Stimulated activated CD8-positive, alpha-beta memory T cell treated with anti-CD3 and anti-CD28 coated beads, Interleukin-15, amount 100 ng/mL, for 24 hours (primary cell): ENCODE measurements around the gene HACD2.

Source experiments
- DNase-seq: peaks from one replicate; pipeline ENCODE4 v3.0.0-alpha.2; 2020; ENCODE audit warnings: low read depth

The HACD2 gene

DNA sequence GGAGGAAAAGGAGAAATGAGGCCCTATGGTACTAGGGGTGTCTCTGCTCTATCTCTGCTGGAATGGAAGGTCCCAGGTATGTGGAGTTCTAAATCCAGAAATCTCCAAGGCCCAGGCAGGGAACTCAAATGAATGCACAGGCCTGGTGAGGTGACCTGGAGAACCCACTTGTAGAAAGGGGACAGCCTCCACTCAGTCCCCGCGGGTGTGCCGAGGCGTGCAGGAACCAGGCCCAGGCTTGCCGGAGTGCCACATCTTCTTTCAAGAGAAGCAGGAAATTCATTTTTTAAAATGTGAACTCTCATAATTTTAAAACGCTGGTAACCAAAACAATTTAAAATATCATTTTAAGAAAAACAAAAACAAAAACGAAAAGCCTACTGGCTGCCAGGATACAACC lies 103.8 kb downstream of the HACD2 start:
- no peak for DNase-seq

DNA sequence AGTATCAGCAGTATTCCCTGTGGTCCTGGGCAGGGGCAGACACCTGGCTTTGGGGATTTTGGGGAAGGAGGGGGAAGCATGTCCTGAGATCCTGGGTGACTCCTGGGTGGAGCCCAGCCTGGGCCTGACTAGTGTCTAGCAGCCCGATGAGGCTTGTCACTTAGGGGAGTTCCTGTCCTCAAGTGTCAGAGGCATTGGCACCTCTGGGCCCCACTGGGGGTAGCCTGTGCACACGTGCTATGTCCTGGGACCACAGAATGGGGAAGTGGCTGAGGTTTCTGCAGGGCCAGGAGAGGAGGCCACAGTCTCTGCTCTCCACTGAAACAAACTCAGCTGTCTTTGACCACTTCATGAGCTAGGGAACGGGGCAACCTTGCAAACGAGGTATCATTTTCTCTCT lies 104.4 kb downstream of the HACD2 start:
- DNase-seq = no peak

GRCh38 chr3:123479891-123480290 lies 105.0 kb downstream of the HACD2 start:
- no peak for DNase-seq

DNA sequence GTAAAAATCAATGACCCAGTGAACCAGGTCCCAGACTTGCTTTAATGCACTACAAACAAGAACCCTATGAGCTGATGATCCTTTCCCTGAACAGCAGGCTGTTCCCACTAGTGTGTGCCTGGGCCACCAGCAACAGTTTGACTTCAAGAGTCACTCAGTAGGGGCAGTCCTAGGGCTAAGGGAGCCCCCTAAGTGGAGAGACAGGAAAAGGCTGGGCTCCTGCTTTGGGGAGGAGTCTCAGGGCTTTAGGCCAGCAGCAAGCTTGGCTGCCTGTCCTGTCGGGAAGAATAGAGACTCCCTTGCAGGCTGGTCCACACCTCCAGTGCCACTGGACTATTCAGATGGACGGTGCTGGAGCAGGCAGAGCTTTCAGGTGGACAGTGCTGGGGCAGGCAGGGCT lies 106.5 kb downstream of the HACD2 start:
- DNase-seq = no peak

DNA sequence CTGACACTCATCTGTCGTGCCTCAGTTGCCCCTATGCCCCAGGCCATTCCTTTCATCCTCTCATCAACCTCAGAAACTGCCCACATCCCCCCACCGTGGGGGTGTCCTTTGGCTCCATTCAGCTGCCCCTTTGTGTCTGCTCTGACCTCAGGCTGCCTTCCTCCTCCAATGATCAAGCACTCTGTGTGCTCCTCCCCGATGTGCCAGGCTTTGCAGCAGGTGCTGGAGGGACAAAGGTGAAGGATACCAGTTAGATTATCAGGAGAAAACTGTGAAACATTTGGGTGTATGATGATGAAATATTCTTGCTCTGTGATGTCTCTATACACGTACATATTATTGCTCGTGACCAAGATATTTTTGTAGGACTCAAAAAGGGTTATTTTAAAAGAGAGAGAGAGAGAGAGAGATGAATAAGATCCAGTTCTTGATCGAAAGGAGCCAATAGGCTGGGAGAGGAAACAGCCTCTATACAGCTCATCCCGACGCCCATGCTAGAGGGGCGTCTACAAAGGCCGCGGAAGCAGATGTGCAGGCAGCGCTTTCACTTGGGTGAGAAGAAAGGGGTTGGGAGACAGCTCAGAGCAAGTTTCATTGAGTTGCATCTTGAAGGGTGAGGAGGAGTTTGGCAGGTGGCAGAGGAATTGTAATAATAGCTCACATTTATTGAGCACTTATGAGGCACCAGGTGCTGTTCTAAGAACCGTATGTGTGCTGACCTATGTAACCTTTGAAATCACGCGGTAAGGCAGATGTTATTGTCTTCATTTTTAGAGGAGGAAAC lies 107.7 kb downstream of the HACD2 start:
- no peak for DNase-seq

- no peak for DNase-seq
These were observed 109.1 kb downstream of the HACD2 start for GRCh38 chr3:123475786-123476185.

GRCh38 chr3:123471106-123471505 lies 113.7 kb downstream of the HACD2 start:
- no peak for DNase-seq

DNA sequence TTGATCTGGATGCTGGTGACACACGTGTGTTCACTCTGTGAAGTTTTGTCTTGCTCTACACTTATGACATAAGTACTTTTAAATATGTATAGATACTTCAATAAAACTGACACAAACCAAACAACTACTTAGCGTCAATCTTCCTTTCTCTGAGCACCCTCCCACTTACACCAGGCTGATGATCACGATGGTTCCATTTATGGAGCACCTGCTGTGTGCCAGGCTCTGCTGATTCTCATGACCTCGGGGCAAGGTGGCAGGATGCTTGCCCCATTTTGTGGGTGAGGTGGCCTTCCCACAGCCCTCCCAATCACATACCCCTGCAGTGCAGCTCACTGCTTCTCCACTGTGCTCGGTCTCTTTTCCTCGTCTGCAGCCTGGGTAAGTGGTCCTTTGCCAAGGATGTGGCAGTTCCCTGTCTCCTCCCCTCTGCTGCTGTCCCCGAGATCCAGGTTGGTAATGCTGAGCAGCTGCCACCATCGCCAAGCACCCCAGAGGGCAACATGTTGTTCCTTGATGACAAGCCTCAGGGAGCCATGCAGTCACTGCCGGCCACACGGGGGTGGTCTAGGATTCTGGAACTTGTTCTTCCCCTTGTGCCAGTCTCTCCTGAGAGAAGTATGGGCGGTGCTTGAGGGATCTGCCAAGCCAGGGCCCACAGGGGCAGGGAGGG lies 115.4 kb downstream of the HACD2 start:
- DNase-seq = no peak

- DNase-seq = no peak
These were observed 117.8 kb downstream of the HACD2 start for GRCh38 chr3:123467046-123467445.

- DNase-seq = no peak
These were observed 120.6 kb downstream of the HACD2 start for GRCh38 chr3:123464211-123464610.

DNA sequence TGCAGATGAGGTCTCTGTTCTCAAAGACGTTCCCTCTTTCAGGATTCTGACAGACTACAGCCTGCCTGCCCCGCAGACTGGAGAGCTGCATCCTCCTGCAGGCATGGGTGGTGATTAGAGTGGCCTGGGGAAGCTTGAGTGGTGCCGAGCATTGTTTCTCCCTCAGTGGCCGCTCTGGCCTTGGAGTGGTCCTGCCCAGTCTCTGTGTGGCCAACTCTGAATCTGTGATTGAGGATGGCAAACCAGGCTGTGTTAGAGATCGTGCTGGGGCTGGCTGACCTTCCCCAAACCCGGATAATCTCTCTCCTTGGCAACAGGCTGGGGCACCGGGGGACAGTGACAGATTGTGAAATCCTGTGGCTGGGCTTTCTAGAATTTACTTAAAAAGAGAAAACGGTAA lies 125.0 kb downstream of the HACD2 start:
- no peak for DNase-seq

- no peak for DNase-seq
These were observed 126.6 kb downstream of the HACD2 start for GRCh38 chr3:123458255-123458654.

GRCh38 chr3:123457841-123458240 lies 127.0 kb downstream of the HACD2 start:
- no peak for DNase-seq

GRCh38 chr3:123453675-123454074 lies 131.2 kb downstream of the HACD2 start:
- no peak for DNase-seq

GRCh38 chr3:123451186-123451585 lies 133.7 kb downstream of the HACD2 start:
- no peak for DNase-seq

GRCh38 chr3:123449997-123450604 lies 134.8 kb downstream of the HACD2 start:
- no peak for DNase-seq

GRCh38 chr3:123449102-123449996 lies 135.5 kb downstream of the HACD2 start:
- no peak for DNase-seq

DNA sequence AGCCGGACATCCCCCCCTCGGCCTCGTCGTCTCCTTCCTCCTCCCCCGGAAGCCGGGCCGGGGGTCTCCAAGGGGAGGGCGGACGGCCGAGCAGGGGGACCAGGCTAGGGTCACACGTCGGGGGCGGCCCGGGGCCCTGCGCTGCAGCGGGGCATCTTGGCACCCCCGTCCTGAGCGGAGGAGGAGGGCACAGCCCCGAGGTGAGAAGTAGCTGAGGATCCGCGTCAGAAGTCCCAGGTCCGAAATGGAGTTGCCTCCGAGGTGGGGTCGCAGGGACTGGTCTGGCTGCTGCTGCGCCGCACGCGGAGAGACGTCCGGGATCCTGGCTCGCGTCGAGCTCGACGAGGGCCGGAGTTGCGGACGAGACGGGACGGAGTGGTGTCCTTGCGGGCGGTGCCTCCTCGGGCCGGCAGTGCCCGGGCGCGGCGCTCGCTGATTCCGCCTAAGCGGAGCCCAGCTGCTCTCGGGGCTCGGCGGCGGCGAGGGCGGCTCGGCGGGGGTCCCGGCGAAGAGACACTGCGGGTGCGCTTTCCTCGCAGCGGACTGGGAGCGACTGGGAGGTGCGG lies 136.2 kb downstream of the HACD2 start, which contains the start of gene ADCY5:
TSS of gene ADCY5 (minus strand) at position 555 of the 566 bp plus-strand sequence. CDS start at position 10, 545 bp downstream.
- no peak for DNase-seq

DNA sequence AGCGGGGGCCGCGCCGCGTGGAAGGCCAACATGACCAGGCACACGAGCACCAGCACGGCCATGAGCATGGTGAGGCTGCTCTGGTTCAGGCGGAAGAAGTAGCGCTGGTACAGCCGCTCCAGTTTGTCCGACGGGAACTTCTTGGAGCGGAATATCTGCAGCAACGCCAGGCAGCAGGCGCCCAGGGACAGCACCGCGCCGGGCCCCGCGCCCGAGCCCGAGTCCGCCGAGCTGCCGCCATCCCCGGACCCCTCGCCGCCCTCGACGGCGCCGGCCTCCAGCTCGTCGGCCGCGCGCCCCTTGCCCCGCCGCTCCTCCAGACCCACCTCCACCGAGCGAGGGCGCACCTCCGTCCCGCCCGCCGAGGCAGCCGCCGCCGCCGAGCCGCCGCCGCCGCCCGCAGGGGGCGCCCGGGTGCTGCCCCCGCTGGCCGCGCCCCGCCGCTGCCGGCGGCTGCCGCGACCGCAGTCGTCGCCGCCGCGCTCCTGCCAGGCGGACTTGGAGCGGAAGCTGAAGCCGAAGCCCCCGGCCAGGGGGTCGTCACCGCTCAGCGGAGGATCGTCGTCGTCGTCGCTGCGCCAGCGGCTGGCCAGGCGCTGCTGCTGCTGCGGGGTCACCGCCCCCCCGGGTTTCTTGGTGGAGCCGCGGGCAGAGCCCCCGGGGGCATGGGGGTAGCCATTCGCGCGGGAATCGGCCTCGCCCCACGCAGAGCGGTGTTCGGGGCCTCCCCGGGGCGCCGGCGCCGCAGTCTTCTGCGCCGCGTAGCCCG lies 136.9 kb downstream of the HACD2 start:
- DNase-seq = peak; percentile 30

- no peak for DNase-seq
These were observed 137.5 kb downstream of the HACD2 start for GRCh38 chr3:123447416-123447748.

GRCh38 chr3:123446610-123447109 lies 138.2 kb downstream of the HACD2 start:
- no peak for DNase-seq
